AG04449 (cell line): ENCODE data around the gene MRTFA.

Experiments
- CTCF ChIA-PET: fragments of 350-600 bp; formaldehyde crosslinking; extraction: SDS; loops from one replicate; lab custom pipeline; 2021; ENCODE audit warnings: antibody characterized with exemption; lab: Yijun Ruan, JAX
- POLR2A ChIA-PET: fragments of 400-600, 350-600 bp; formaldehyde crosslinking; extraction: SDS; loops from one replicate; lab custom pipeline; 2020; ENCODE audit warnings: antibody characterized with exemption, inconsistent platforms; lab: Yijun Ruan, JAX
- DNase-seq: peaks from one replicate; pipeline ENCODE4 v3.0.0-alpha.2; 2010; ENCODE audit warnings: low read depth, low spot score
- H3K4me3 ChIP-seq: 2 replicates; pipeline ENCODE4 v1.5.1; 2011; ENCODE audit warnings: low read depth, mild to moderate bottlenecking, control low read depth, low read length
- TF ChIP-seq, protein P1 (sequence below): IDR thresholded peaks from one replicate; pipeline ENCODE4 v1.5.1; 2011; ENCODE audit warnings: mild to moderate bottlenecking, moderate library complexity, low read length, control low read depth, inconsistent platforms; ENCODE audit not compliant: insufficient read depth; ENCODE audit errors: missing control alignments

Gene MRTFA

DNA sequence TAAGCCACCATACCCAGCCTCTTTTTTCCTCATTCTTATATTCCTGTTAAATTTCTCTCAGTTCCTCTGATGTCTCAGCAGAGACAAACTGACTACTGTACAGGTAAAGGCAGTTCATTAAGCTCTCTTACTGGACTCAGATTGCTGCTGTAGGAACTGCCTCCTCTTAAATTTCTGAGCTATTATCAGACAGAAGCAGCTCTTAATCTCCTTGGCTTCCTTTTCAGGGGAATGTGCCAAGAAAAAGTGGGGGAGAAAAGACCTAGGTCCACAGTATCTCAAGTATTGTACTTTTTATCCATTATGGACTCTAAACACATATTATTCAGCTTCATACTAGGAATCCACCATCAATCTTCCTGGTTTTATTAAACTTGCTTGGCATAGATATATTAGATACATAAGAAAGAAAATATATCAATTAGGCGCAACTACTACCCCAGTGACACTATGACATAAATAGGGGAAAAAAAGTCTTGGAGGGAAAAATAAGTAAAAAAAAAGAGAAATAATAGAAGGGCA, 26.1 kb downstream of the MRTFA start:
- TF ChIP-seq, protein P1, sequence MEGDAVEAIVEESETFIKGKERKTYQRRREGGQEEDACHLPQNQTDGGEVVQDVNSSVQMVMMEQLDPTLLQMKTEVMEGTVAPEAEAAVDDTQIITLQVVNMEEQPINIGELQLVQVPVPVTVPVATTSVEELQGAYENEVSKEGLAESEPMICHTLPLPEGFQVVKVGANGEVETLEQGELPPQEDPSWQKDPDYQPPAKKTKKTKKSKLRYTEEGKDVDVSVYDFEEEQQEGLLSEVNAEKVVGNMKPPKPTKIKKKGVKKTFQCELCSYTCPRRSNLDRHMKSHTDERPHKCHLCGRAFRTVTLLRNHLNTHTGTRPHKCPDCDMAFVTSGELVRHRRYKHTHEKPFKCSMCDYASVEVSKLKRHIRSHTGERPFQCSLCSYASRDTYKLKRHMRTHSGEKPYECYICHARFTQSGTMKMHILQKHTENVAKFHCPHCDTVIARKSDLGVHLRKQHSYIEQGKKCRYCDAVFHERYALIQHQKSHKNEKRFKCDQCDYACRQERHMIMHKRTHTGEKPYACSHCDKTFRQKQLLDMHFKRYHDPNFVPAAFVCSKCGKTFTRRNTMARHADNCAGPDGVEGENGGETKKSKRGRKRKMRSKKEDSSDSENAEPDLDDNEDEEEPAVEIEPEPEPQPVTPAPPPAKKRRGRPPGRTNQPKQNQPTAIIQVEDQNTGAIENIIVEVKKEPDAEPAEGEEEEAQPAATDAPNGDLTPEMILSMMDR = no peak
- H3K4me3 ChIP-seq = no peak overlapping the region
- CTCF ChIA-PET = interaction anchor here (0.9 to 1.7 kb wide), 5 partner anchors 9 to 122 kb away, joined by 3 to 6 read pairs (median 3); no protein-coding TSS in a partner anchor
- no peak for DNase-seq
- POLR2A ChIA-PET = no interaction called here

DNA sequence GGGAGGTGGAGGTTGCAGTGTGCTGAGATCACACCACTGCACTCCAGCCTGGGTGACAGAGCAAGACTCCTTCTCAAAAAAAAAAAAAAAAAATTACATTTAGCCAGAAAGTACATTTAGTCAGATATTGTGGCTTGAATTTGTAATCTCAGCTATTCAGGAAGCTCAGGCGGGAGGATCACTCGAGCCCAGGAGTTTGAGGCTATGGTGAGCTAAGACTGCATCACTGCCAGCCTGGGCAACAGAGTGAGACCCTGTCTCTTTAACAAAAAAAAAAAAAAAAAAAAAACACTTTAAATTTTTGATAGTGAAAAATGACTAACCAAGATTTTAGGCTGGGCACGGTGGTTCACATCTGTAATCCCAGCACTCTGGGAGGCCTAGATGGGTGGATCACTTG, 27.3 kb downstream of the MRTFA start:
- ChIA-PET POLR2A (no interaction called here), CTCF (interaction anchor here (1.3 to 1.7 kb wide), 2 partner anchors 8 to 41 kb away, joined by 3 to 4 read pairs; no protein-coding TSS in a partner anchor)
- DNase-seq = no peak
- TF ChIP-seq, protein P1 = no peak
- H3K4me3 ChIP-seq = no peak overlapping the region

DNA sequence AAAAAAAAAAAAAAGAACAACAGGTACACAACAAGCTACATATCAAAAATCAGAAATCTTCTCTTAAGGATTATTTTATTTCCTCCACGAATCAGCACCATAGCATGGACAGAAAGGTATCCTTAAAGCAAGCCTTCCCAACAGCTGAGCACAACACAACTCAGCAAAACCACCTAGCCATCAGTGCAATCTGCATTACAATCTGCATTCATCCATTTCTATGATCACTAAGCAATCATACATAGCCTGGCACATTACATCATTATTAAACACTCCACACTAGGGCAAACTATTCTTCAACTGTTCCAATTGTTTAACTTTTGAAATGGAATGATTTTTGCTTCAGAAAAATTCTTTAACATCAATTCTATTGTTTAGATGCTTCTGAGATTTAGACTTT, 29.0 kb downstream of the MRTFA start:
- POLR2A ChIA-PET = interaction anchor here (0.6 kb wide), 1 partner anchor 21 kb away, joined by 3 read pairs; no protein-coding TSS in a partner anchor

GRCh38 chr22:40606306-40606705, 30.2 kb downstream of the MRTFA start:
- TF ChIP-seq, protein P1 = no peak
- no peak for DNase-seq
- H3K4me3 ChIP-seq = no peak overlapping the region
- CTCF ChIA-PET = interaction anchor here (0.8 to 1.4 kb wide), 6 partner anchors 17 to 170 kb away, joined by 3 to 4 read pairs (median 3); no protein-coding TSS in a partner anchor
- POLR2A ChIA-PET = interaction anchor here (1.0 kb wide), 1 partner anchor 30 kb away, joined by 6 read pairs; the partner anchor contains the start of gene MRTFA

More for the DNA sequence above, 29.0 kb downstream of the MRTFA start:
- DNase-seq = no peak
- CTCF ChIA-PET = interaction anchor here (1.1 to 1.4 kb wide), 2 partner anchors 20 to 77 kb away, joined by 3 to 4 read pairs; no protein-coding TSS in a partner anchor
- TF ChIP-seq, protein P1 = no peak
- H3K4me3 ChIP-seq = no peak overlapping the region

DNA sequence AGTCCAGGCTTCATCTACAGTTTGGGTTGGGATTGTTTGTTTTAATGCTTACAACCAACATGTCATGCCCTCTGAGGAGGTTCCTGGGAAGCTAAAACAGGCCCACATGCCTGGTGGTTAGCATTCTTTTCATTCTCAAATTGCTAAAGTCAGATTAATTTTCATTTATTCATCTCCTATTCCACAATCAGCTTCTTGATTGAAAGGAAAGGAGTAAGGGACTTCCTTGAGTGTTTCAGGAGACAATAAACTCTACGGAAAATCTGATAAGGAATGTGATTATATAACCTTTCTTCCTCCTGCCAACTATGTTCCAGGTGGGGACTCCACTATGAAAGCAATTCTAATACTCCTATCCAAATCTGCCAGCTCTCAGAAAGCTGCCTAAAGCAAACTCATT, 30.8 kb downstream of the MRTFA start:
- ChIA-PET POLR2A (no interaction called here), CTCF (interaction anchor here (1.1 to 1.3 kb wide), 2 partner anchors 18 to 119 kb away, joined by 3 to 4 read pairs; no protein-coding TSS in a partner anchor)
- no peak for DNase-seq
- TF ChIP-seq, protein P1 = no peak
- no peak overlapping the region for H3K4me3 ChIP-seq

- no peak for DNase-seq
- CTCF ChIA-PET = no interaction called here
- POLR2A ChIA-PET = interaction anchor here (1.0 kb wide), 1 partner anchor 33 kb away, joined by 3 read pairs; the partner anchor contains the start of gene MRTFA
- TF ChIP-seq, protein P1 = no peak
- H3K4me3 ChIP-seq = no peak overlapping the region
These were observed 33.4 kb downstream of the MRTFA start for GRCh38 chr22:40603088-40603605.
